Suprapubic skin (tissue), 4 donors: Measurements from ENCODE around the gene TMEM187. TPM values are rescaled to one million over a fixed set of nuclear protein-coding genes. Genes with fewer than 3 reads are reported as not detected.

Experiments
- DNase-seq, 2 donors: peaks; one replicate each; pipeline ENCODE4 v3.0.0-alpha.2; 2019; ENCODE audit warnings: low spot score in 2 of 2
- H3K27ac ChIP-seq: fragments of 200-600 bp; sonication (generic); one replicate; pipeline ENCODE4 v1.5.1; 2019
- H3K27me3 ChIP-seq: fragments of 200-600 bp; sonication (generic); one replicate; pipeline ENCODE4 v1.5.1; 2019
- H3K36me3 ChIP-seq: fragments of 200-600 bp; sonication (generic); one replicate; pipeline ENCODE4 v1.5.1; 2019
- H3K4me1 ChIP-seq: fragments of 200-600 bp; sonication (generic); one replicate; pipeline ENCODE4 v1.5.1; 2019
- H3K4me3 ChIP-seq: fragments of 200-600 bp; sonication (generic); one replicate; pipeline ENCODE4 v1.5.1; 2019; ENCODE audit warnings: mild to moderate bottlenecking
- H3K9me3 ChIP-seq: fragments of 200-600 bp; sonication (generic); one replicate; pipeline ENCODE4 v1.5.1; 2019
- CTCF ChIP-seq, 2 donors: fragments of 200-600 bp in 1 of 2; fragments of 450-650 bp in 1 of 2; sonication (generic) in 1 of 2; IDR thresholded peaks; one replicate each; pipeline ENCODE4 v1.5.1; 2016 to 2019; ENCODE audit warnings: antibody characterized with exemption in 2 of 2, mild to moderate bottlenecking in 1 of 2, moderate library complexity in 1 of 2
- EP300 ChIP-seq: sonication (generic); formaldehyde crosslinking; IDR thresholded peaks from one replicate; pipeline ENCODE4 v1.6.1; 2017; ENCODE audit warnings: antibody characterized with exemption
- POLR2A ChIP-seq, 2 donors: fragments of 450-650 bp; IDR thresholded peaks; one replicate each; pipeline ENCODE4 v1.6.1; 2017; ENCODE audit warnings: antibody characterized with exemption in 2 of 2, mild to moderate bottlenecking in 2 of 2, moderate library complexity in 2 of 2
- POLR2AphosphoS5 ChIP-seq, 3 donors: sonication (generic); formaldehyde crosslinking; IDR thresholded peaks; one replicate each; pipeline ENCODE4 v1.6.1; 2017; ENCODE audit warnings: antibody characterized with exemption in 3 of 3
- WGBS: methylation state at CpG from one replicate; pipeline ENCODE4 v1.1.5; 2018; 5-methylcytosine and 5-hydroxymethylcytosine counted together
- total RNA-seq, 4 donors: library from RNA; depleted of rRNA; stranded (reverse); fragments of >200 nt; gene quantifications; one replicate each; pipeline ENCODE4 v1.1.0, GENCODE V29; 2016

Gene TMEM187
- total RNA-seq, 4 donors from 2014 or later, result 7.8 to 10.7 (median 8.6) TPM

GRCh38 chrX:153960077-153960476 lies 12.5 kb upstream of the TMEM187 start:
- H3K36me3 ChIP-seq, result peaks cover 85% of the 10 kb centered on the region
- 95% methylated on average over 13 of the region's 16 CpGs for WGBS

GRCh38 chrX:153960786-153961185 lies 11.8 kb upstream of the TMEM187 start:
- TF ChIP-seq CTCF (IDR thresholded peaks at IDR 0.05), result no peak
- no peak for TF ChIP-seq POLR2A (IDR thresholded peaks at IDR 0.05)
- no peak for TF ChIP-seq POLR2AphosphoS5 (IDR thresholded peaks at IDR 0.05)
- TF ChIP-seq EP300, result no peak
- peaks cover 77% of the 10 kb centered on the region for H3K36me3 ChIP-seq
- WGBS, result 94% methylated on average over 20 of the region's 22 CpGs
- no peaks in the 10 kb centered on the region for H3K9me3 ChIP-seq
- no peak overlapping the region for H3K4me3 ChIP-seq
- H3K27me3 ChIP-seq, result no peaks in the 10 kb centered on the region
- DNase-seq, result no peak
- no peak overlapping the region for H3K27ac ChIP-seq
- peaks cover 2% of the 10 kb centered on the region for H3K4me1 ChIP-seq

More at GRCh38 chrX:153960077-153960476, 12.5 kb upstream of the TMEM187 start:
- H3K9me3 ChIP-seq, result no peaks in the 10 kb centered on the region
- no peaks in the 10 kb centered on the region for H3K27me3 ChIP-seq
- H3K4me1 ChIP-seq, result no peaks in the 10 kb centered on the region
- no peak overlapping the region for H3K4me3 ChIP-seq
- DNase-seq, result no peak
- no peak overlapping the region for H3K27ac ChIP-seq
- TF ChIP-seq CTCF (IDR thresholded peaks at IDR 0.05), result no peak
- TF ChIP-seq POLR2AphosphoS5 (IDR thresholded peaks at IDR 0.05), result no peak
- TF ChIP-seq EP300, result no peak
- no peak for TF ChIP-seq POLR2A (IDR thresholded peaks at IDR 0.05)

GRCh38 chrX:153961292-153961691 lies 11.3 kb upstream of the TMEM187 start:
- Histone ChIP-seq H3K36me3 (peaks cover 72% of the 10 kb centered on the region), H3K4me1 (peaks cover 7% of the 10 kb centered on the region), H3K27me3 (no peaks in the 10 kb centered on the region), H3K27ac (no peak overlapping the region), H3K4me3 (no peak overlapping the region), H3K9me3 (no peaks in the 10 kb centered on the region)
- 91% methylated on average over 11 of the region's 11 CpGs for WGBS
- no peak for DNase-seq
- no peak for TF ChIP-seq POLR2AphosphoS5 (IDR thresholded peaks at IDR 0.05)
- TF ChIP-seq CTCF (IDR thresholded peaks at IDR 0.05), result no peak
- no peak for TF ChIP-seq POLR2A (IDR thresholded peaks at IDR 0.05)
- no peak for TF ChIP-seq EP300

- WGBS, result 95% methylated on average over 4 of the region's 12 CpGs
- DNase-seq, result no peak
- Histone ChIP-seq H3K4me3 (no peak overlapping the region), H3K27me3 (no peaks in the 10 kb centered on the region), H3K9me3 (no peaks in the 10 kb centered on the region), H3K4me1 (peaks cover 30% of the 10 kb centered on the region), H3K36me3 (peaks cover 50% of the 10 kb centered on the region), H3K27ac (no peak overlapping the region)
- no peak for TF ChIP-seq CTCF (IDR thresholded peaks at IDR 0.05)
- TF ChIP-seq POLR2AphosphoS5 (IDR thresholded peaks at IDR 0.05), result no peak
- TF ChIP-seq POLR2A (IDR thresholded peaks at IDR 0.05), result no peak
- no peak for TF ChIP-seq EP300
Observed at GRCh38 chrX:153963546-153963945, 9.0 kb upstream of the TMEM187 start.

- TF ChIP-seq POLR2AphosphoS5 (IDR thresholded peaks at IDR 0.05) (no peak), EP300 (no peak), POLR2A (IDR thresholded peaks at IDR 0.05) (no peak), CTCF (IDR thresholded peaks at IDR 0.05) (no peak)
Observed at GRCh38 chrX:153964105-153964504, 8.4 kb upstream of the TMEM187 start.

More at GRCh38 chrX:153964105-153964504, 8.4 kb upstream of the TMEM187 start:
- DNase-seq, result no peak
- WGBS, result 89% methylated on average over 14 of the region's 14 CpGs
- H3K4me3 ChIP-seq, result no peak overlapping the region
- H3K36me3 ChIP-seq, result peaks cover 44% of the 10 kb centered on the region
- H3K27ac ChIP-seq, result no peak overlapping the region
- H3K4me1 ChIP-seq, result peaks cover 35% of the 10 kb centered on the region
- no peaks in the 10 kb centered on the region for H3K9me3 ChIP-seq
- no peaks in the 10 kb centered on the region for H3K27me3 ChIP-seq
